HG02981 (cell line): Measurements from ENCODE around the gene ITIH6.
"Not testable (repeated sequence)": the region's sequence is repeated elsewhere in the genome, so short reads cannot be mapped to it uniquely, and the experiment has no call there.

Experiments used
- ATAC-seq: cut with Tn5 transposase; IDR thresholded peaks from one replicate; pipeline ENCODE4 v1.9.1; 2021; ENCODE audit warnings: mild to moderate bottlenecking, moderate library complexity; ENCODE audit not compliant: unreplicated experiment

ITIH6 gene

GRCh38 chrX:54798137-54798536 is at the start of gene ITIH6:
Gene ITIH6 (minus strand): TSS chrX:54798255. CDS start chrX:54798210, 45 bp downstream.
- ATAC-seq = no peak

- not testable (repeated sequence) for ATAC-seq
Measured at GRCh38 chrX:54847700-54848099, 49.6 kb upstream of the ITIH6 start.

GRCh38 chrX:54843050-54843449 is 45.0 kb upstream of the ITIH6 start:
- ATAC-seq = no peak

- no peak for ATAC-seq
Measured at GRCh38 chrX:54842607-54843006, 44.6 kb upstream of the ITIH6 start.

GRCh38 chrX:54841184-54841874 is 43.3 kb upstream of the ITIH6 start:
- ATAC-seq = not testable (repeated sequence)

GRCh38 chrX:54838583-54838982 is 40.5 kb upstream of the ITIH6 start:
- ATAC-seq = no peak

- no peak for ATAC-seq
Measured at GRCh38 chrX:54826598-54826997, 28.5 kb upstream of the ITIH6 start.

GRCh38 chrX:54825716-54826438 is 27.8 kb upstream of the ITIH6 start:
- ATAC-seq = no peak

- ATAC-seq = no peak
Measured at GRCh38 chrX:54824722-54825121, 26.7 kb upstream of the ITIH6 start.

GRCh38 chrX:54824195-54824594 is 26.1 kb upstream of the ITIH6 start:
- ATAC-seq = no peak

- ATAC-seq = no peak
Measured at GRCh38 chrX:54821310-54821709, 23.3 kb upstream of the ITIH6 start.

- no peak for ATAC-seq
Measured at GRCh38 chrX:54820737-54821136, 22.7 kb upstream of the ITIH6 start.

- ATAC-seq = no peak
Measured at GRCh38 chrX:54819201-54819600, 21.1 kb upstream of the ITIH6 start.

GRCh38 chrX:54818221-54818620 is 20.2 kb upstream of the ITIH6 start:
- ATAC-seq = no peak

GRCh38 chrX:54817220-54817820 is 19.3 kb upstream of the ITIH6 start:
- ATAC-seq = no peak

GRCh38 chrX:54812306-54812705 is 14.3 kb upstream of the ITIH6 start:
- no peak for ATAC-seq

- no peak for ATAC-seq
Measured at GRCh38 chrX:54811301-54811885, 13.3 kb upstream of the ITIH6 start.

- ATAC-seq = no peak
Measured at GRCh38 chrX:54810532-54810931, 12.5 kb upstream of the ITIH6 start.

GRCh38 chrX:54808605-54809483 is 10.8 kb upstream of the ITIH6 start:
- ATAC-seq = peak; percentile 80

- ATAC-seq = peak; percentile 27
Measured at GRCh38 chrX:54808109-54808604, 10.1 kb upstream of the ITIH6 start.
